ENCODE results near the gene HOXA9.

HOXA9 gene

DNA sequence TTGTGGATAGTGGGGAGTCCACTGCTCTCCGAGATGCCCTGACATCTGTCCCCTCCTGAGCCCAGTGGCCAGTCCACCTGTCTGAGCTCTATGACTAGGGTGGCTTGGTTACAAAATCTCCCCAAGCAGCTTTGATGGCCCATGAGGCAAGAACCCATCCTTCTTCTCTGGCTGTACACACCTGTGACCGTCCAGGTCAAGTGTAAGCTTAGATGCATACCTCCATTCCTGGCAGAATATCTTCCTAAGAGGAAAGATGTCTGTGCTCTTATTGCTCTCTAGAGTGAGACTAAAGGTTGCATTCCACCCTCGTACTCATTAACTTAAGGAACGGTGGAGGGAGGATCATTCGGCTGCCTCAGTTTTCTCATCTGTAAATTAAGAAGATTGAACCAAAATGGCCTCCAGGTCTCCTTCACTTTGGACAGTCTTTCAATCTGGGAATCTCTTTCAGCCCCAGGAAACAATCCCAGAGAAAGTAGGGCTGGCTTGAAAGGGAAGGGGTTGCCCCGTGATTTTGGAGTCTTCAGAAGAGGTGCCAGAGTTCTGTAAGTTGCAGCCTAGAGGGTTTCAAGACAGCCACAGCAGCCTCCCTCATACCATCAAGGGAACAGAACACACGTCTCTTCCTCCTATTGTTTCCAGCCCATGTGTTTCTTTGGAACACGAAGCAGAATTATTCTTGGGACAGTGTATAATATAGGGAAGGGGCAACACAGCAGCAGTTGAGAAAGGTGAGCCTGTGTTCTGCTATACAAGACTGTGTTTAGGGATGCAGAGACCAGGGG lies 40.2 kb downstream of the HOXA9 start:
- no peak for DNase-seq

DNA sequence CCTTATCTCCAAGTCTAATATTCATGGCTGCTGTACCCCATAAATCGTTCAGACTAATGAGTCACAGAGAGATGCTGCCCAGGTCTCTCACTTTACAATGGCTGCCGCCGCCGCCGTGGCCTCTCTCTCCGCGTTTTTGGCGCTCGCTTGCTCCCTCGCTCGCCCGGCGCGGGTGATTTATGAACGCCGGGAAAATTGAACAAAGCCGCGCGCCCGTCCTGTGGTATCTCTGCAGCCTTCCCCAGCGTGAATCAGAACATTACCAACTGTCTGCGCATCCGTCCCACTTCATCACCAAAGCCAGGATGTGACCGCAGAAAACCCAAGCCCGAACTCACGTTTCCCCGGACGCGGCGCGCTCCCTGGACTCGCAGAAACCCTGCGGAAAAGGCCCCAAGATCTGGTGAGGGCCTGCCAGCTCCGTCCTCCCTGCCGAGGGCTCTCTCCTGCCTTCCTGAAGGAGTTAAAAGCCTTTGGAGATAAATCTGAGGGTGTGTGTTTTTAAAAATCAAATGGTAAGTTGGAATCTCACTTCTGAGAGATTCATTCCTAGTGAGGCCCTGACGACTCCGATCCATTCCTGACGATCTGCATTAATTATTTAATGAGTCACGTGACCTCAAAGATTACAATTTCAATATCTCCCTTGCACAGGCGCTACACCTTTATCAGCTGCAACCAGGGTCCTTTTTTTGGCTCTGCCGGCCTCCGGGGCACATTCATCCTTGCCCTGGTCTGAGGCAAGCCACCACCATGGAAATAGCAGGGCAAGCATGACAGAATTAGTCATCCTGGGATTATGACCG lies 41.0 kb downstream of the HOXA9 start:
- DNase-seq: no peak

DNA sequence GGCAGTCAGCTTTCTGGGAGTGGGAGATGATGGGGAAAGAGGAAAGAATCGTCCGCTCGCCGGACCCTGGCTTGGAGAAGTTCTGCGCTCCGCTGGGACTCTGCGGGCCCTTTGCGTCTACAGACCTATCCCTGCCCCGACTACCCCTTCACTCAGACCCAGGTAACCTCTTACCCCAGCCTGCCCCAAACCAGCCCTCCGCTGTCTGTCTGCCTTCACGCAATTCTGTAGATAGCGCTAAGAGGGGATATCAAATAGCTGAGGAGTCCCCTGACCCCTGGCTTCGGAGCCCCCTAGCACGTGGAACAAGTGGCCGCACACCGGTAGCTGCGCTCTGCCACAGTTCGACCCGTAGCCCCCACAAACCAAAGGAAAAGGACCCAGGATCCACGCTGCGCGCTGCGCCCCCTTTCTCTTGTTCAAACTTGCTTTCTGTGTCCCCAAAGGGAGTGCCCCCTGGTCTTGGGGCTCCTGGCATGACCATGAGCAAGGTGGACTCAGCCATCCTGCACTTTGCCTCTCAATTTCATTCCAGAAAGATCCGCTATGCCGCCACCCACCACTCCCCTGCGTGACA lies 41.8 kb downstream of the HOXA9 start:
- DNase-seq: no peak

DNA sequence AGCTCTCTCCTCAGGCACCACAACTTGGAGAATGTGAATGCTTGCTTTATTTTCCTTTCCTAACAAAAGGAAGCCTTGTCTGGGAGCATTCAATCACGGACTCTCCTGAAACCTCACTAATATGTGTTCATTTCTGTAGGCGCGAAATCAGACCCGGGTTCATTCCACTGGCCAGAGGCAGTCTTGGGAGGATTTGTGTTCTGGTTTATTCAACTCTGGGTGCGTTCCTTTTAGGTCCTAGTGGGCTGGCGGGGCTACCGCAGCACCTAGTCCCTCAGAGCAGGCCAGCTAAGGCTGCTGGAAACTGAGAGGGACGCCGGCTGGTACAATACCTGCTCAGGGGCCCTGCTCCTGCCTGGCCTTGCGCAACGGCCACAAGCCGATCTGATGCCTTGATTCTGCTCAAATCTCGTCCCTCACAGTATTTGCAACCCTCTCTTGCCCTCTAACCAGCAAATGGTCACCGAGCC lies 42.3 kb downstream of the HOXA9 start:
- DNase-seq: no peak

DNA sequence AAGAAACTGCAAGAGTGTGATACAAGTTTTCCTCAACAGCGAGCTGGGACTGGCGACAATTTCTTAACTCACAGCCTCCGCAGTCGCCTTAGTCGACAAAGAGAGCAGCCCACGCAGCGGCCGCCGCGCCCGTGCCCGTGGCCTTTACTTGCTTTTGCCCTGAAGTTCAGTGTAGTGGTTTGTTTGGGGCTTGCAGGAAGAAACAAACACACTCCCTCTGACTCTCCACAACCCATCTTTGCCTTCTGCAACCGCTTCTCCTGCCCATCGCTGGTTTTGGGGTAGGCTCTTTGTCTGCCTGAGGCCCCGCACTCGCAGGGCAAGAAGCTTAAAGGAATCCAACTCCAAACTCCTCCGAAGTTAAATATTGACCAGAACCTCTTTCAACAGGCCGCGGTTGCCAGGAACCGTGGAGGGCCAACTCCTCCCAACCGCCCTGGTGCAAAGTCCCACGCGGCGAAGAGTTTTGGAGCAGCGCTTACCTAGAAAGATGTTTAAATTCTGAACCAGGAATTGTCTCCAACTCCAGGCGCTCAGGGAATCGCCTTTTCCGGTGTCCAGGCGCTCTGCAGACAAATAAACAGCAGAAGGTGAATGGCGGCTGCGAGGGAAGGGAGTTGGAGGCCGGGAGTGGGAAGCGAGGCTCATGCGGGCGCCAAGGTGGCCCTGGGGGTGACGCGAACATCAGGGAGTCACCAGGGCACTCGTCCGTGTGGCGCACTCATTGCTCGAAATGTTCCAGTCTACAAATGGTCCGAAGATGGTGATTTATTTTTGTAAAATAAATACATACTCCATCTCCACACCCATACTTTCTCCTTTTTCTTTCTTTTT lies 43.0 kb downstream of the HOXA9 start:
- no peak for DNase-seq

DNA sequence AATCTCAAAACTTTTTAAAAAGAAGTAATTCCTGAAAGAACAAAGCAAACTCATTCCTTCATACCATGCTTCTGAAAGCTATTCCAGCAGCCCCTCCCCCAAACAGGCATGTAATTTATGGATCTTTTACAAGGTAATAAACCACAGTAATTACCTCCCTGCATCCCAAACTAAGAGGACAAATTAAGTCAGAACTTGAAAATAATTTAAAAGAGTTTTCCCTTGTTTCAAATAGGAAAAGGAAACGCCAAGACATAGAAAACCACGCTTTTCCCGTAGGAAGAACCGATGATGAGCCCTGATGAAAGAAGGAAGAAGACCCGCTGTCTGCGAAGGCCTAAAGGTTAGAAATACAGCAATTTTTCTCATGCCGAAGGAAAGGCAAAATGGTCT lies 43.7 kb downstream of the HOXA9 start:
- DNase-seq: no peak

DNA sequence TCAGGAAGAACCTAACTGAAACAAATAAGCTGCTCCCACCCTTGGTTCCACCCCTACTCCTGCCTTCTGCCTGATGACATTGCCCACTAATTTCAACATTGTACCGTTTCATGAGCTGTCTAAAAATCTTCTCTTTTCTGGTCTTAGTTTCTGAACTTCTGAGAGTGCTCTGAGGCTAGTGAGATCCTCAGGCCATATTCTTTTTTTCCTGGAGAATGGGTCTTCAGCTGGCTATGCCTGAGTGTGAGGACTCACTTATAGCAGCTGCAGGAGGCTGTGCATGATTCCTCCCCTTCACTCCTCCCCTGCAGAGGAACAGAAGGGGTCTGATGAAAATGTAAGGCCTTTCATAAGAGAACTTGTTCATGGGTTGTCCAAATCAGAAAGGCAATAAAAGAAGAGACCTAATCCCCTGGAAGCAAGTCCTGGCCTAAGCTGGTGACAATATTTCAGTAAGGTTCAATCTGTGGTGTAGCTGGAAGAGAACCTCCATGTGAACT lies 45.9 kb downstream of the HOXA9 start:
- DNase-seq: no peak

DNA sequence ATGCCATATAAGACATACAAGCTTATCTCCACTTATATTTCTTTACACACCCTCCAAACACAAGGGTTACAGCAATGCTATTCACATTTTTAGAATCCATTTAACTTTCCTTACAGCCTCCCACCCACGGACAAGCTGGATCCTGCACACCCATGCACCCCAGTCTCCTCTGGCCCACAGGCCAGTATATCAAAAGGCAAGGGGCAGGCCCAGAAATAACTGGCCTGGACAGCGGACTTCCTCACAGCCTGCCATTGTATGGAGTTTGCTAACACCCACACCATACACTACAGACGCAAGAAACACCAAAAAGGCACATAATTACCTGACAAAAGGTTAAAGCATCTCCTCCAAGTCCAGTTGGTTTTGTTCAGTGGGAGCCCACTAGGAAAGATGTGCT lies 46.8 kb downstream of the HOXA9 start:
- no peak for DNase-seq

DNA sequence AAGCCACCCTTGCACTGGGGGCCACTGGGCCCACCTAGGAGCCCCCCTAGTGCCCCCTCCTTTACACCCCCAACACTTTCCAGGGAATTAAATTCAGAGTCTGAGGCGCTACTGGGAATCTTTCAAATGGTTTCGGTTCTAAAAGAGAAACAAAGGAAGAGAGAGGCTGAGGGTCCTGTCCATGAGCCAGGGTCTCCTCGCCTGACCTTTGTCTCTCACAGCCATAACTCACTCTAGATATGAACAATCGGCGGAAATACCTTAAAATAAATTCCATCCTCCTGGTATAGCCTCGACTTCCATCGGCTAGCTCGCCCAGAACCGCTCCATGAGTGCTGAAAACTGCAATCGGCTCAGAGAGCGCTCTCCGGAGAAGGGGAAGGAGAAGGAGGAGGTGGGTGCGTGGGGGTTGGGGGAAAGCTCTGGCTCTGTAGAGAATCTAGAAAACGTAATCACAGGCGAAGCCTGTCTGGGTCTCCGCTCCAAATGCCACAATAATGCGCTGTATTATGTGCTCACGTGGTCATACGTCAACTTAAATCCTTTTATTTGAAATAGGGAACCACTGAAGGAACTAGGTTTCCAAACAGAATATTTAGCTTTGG lies 47.3 kb downstream of the HOXA9 start:
- no peak for DNase-seq

DNA sequence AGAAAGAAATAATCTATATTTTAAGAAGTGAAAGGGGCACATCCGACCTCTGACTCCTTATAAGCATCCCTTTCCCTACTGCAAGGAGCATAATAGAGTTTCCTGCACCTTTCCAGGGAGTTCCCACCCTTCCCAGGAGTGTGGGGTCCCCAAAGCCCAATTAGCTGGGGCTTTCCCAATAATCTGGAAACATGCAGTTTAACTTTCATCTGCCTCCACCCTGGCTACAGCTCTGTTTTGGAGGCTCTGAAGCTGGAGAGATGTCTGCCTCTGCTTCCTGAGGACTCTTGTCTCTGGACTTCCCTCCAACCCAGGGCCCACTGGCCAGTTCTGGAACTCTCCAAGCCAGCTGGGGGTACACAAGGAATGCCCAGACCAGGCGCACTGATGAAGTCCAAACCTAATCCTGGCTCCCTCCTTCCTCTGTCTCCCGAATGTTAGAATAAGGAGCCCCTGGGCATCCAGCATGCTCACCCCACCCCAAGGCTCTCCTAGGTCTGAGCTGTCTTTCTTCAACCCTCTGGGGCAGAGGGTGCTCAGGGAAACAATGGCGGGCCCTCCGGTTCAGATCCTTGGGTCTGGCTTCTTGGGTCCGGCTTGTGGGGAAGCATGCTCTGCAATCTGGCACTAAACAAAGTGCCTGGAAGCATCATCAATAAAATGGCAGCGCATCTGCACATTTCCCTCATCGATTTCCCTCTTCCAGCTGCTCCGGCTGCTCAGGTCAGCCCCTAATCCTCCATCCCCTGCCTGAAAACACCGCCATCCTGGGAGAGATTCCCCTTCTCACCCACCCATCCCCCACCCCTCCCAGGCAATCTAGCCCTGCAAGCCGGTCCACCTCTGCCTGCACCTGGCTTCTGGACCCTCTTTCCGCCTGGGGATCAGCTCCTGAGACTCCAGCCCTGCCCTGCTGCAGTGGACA lies 48.1 kb downstream of the HOXA9 start:
- no peak for DNase-seq

DNA sequence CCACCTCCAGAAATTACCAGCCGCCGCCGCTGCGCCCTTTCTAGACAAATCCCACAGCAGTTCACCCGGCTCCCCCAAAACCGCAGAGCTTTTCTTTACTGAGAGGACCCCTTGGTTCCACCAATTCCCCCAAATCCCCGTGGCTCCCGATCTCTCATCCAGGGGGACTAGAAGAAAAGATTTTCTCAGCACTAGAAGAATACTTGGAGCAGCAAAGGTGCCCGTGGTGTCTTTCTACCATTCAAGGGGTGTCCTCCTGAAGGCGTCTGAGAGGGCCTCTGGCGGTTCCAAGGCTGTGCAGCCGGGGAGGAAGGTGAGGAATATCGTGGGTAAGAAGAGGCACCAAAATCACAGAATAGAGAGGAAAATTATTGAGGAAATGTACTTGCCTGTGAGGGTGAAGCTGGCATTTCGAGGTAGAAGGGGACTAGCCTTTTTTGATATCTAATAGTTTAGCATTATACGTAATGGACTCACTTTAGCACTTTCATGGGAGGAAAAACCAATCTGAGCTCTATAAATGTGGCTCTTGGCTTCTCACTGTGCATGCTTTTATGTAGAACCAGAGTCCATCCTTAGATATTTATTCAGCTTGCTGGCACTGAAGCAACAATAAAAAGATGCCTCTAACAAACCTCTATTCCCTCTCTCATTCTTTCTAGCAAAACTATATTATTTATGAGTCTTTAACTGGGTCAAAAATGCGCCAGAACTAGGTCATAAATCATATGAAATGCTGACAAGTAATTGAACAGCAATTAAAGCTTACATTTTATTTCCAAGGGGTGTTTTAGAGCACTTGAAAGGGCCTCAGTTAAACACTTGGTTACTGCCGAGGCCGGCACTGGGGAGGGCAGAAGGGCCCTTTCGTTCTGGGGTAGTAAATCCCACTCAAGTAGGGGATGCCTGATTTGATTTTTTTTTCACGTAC lies 49.0 kb downstream of the HOXA9 start:
- no peak for DNase-seq

DNA sequence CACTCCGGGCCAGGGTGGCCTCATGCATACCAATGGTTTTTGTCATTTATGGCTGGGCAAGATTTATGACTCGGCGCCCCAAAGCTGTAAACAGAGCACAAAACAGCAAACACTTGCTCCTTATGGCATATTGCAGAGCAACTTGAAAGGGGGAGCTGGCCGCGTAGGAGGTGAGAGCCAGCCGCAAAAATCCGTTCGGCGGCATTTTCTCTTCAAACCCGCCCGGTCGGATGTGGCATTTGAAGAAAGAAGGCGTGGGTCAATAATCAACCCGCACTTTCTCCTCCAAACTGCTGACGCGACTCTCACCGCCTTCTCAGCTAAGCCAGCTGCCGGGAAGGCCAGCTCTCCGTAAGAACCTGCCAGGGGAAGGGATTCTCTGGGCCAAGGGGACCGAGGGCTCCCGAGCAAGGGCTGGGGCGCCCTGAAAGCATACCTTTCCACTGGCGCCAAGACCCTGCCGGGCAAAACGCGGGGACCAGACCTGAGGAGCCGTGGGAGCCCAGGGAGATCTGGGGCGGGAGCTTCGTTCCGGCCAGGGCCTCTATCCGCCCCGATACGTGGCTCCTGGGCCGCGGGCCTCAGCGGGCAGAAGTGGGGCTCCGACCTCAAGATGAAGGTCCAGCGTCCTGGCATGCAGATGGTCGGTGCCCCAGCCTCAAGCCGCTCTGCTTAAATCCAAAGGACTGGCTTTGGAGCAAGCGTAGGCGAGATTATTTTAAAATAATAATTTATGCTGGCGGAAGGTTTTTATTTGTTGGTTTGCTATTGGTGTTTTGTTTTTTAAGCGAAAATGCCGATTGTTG lies 49.9 kb downstream of the HOXA9 start:
- no peak for DNase-seq

DNA sequence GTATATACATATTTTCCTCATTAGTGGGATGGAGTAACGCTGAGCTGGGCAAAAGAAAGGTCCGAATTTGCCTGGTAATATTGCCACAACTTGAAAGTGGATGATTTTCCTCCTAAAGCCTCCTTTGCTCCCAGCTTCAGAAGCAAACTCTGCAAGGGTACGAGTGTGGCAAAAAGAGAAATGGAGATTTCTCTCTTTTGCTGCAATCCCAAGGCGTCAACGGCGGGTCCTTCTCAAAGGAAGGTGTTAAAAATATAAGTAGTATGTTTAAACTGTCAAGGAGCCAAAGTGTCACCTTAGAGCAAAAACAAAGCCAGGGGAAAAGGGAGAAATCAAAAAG lies 50.5 kb downstream of the HOXA9 start:
- no peak for DNase-seq

DNA sequence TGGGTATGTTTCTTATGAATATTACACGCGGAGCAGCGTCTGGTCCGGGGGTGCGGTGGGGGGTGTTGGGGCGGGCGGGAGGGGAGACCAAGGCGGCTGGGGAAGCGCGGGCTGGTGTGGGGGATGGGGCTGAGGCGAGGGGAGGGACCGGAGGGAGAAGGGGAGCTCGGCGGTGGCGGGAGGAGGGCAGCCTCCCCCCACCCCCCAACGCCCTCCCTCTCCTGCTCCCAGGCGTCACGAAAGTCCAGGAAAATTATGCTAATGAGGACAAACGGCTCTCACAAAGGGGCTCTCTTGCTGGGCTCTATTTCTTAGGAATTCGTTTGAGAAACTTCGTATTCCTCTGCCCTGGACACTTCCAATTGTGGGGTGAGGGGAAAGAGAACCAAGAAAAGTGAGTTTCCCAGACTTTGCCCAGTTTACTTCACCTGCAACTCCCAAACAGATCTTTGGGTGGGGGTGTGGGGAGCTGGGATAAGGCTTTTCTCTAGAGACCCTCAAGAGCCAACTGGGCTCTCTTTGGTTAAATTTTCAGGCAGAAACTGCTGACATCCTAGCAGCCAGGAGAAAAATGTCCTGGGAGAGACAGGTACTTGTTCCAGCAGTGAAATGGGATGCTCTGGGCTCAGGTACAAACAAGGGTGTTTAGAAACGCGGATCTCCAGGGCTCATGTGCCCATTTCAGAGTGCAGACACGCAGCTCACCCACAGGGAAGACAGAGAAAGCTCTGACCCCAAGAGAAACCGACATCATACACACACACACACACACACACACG lies 51.2 kb downstream of the HOXA9 start:
- no peak for DNase-seq

DNA sequence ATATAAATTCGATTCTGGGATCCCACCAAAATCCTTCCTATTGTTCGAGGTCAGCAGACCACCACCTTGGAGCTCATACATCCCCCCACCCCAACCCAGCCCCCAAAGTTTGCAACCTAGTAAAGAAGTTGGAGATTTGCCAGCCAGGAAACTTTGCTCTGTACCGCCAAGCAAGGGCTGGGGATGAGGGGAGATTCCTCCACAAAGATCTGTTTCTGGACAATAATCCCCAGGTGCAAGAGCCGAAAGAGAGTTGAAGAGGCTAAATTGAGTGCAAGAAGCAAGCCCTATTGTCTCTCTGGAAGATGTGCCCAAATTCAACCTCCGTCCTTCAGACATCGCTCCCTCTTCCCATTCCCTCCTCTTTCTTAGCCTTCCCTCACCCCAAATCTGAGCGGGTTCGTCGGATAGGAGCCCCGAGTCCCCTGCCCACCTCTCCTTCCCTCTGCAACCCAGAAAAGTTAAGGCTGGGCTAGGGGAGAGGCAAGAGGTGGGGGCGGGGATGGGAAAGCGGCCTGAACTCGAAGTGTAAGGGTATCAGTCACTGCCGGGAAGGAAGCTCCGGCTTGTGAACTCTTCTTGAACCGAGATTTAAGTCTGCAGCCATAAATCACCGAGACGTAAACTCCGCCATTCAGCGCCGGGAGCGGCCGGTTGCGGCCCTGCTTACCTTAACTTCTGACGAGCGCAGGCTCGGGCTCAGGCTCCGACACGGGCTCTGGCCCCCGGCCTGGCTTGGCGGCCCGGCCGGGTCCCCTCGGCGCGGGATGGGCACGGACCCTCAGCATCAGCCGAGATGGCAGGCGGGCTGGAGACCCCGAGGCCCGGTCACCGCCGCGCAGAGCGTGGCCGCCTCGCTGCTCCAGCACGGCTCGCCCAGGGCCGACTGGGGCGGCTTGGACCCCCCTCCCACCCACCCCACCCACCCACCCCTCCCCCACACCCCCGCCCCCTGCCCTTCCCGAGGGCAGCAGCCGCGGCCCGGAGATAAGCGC lies 52.1 kb downstream of the HOXA9 start:
- DNase-seq: no peak
